Caco-2 (cell line): Measurements from ENCODE around the gene AANAT. TPM values are rescaled to one million over a fixed set of nuclear protein-coding genes. Genes with fewer than 3 reads are reported as not detected.

Experiments used
- BruUV-seq: library from RNA; stranded (reverse); fragments of 400-500 nt; replicated peaks from 2 replicates; lab custom pipeline; 2021; lab: Mats Ljungman, UMichigan
- CTCF ChIA-PET: fragments of 300-600 bp; sonication (Branson Sonifier 250); formaldehyde crosslinking; loops from one replicate; lab custom pipeline; 2022; ENCODE audit warnings: antibody characterized with exemption; lab: Charles Lee
- POLR2A ChIA-PET: fragments of 300-600 bp; sonication (Branson Sonifier 250); formaldehyde crosslinking; loops from one replicate; lab custom pipeline; 2022; ENCODE audit warnings: antibody characterized with exemption; lab: Charles Lee
- DNase-seq, 2 experiments: peaks; one replicate each; pipeline versions ENCODE4 v3.0.0 to v3.0.0-alpha.2; 2020 to 2022
- H3K27me3 ChIP-seq: replicated peaks from 2 replicates; pipeline ENCODE4 v1.6.0; 2011; ENCODE audit warnings: low read length; ENCODE audit not compliant: control insufficient read depth, insufficient read depth
- H3K36me3 ChIP-seq: 2 replicates; pipeline ENCODE4 v1.5.1; 2011; ENCODE audit warnings: low read length; ENCODE audit not compliant: control insufficient read depth, insufficient read depth
- H3K4me1 ChIP-seq: fragments of 250-450 bp; sonication (Bioruptor Pico); 2 replicates; pipeline ENCODE4 v1.5.1; 2020; ENCODE audit warnings: mild to moderate bottlenecking
- H3K4me3 ChIP-seq: 2 replicates; pipeline ENCODE4 v1.5.1; 2011; ENCODE audit warnings: low read depth, mild to moderate bottlenecking, control low read depth, low read length
- H3K9me3 ChIP-seq: fragments of 250-450 bp; sonication (Bioruptor Pico); 2 replicates; pipeline ENCODE4 v1.5.1; 2020; ENCODE audit warnings: mild to moderate bottlenecking, moderate library complexity
- H3K27ac Mint-ChIP-seq: one replicate; pipeline ENCODE4 v1.8.0; 2022; ENCODE audit warnings: mixed read lengths; ENCODE audit not compliant: unreplicated experiment
- H3K27me3 Mint-ChIP-seq: one replicate; pipeline ENCODE4 v1.8.0; 2022; ENCODE audit warnings: mixed read lengths; ENCODE audit not compliant: insufficient read depth, unreplicated experiment
- H3K36me3 Mint-ChIP-seq: one replicate; pipeline ENCODE4 v1.8.0; 2022; ENCODE audit warnings: mild to moderate bottlenecking, mixed read lengths; ENCODE audit not compliant: insufficient read depth, unreplicated experiment
- H3K4me1 Mint-ChIP-seq: one replicate; pipeline ENCODE4 v1.8.0; 2022; ENCODE audit warnings: low read depth, mixed read lengths; ENCODE audit not compliant: unreplicated experiment
- H3K4me3 Mint-ChIP-seq: one replicate; pipeline ENCODE4 v1.8.0; 2022; ENCODE audit warnings: mild to moderate bottlenecking, moderate library complexity, mixed read lengths; ENCODE audit not compliant: unreplicated experiment
- H3K9me3 Mint-ChIP-seq: one replicate; pipeline ENCODE4 v1.8.0; 2022; ENCODE audit warnings: mixed read lengths; ENCODE audit not compliant: unreplicated experiment
- CTCF ChIP-seq, 2 experiments: fragments of 200-600 bp in 1 of 2; IDR thresholded peaks; 1 replicate in 1 of 2; 2 replicates in 1 of 2; pipeline versions ENCODE4 v1.5.1 to v1.8.0; 2011 to 2022; ENCODE audit warnings: antibody characterized with exemption in 1 of 2, control low read depth in 1 of 2, inconsistent platforms in 1 of 2, low read depth in 1 of 2, low read length in 1 of 2, mild to moderate bottlenecking in 1 of 2, moderate library complexity in 1 of 2; ENCODE audit not compliant: insufficient read depth in 1 of 2, severe bottlenecking in 1 of 2, unreplicated experiment in 1 of 2
- intact Hi-C: fragments of 100-400 bp; cut with micrococcal nuclease; formaldehyde crosslinking; loops from one replicate; pipeline ENCODE4 v1.10.0; 2022; ENCODE audit not compliant: unreplicated experiment
- total RNA-seq: library from RNA; stranded (reverse); gene quantifications from 2 replicates; pipeline ENCODE4 v1.2.3, GENCODE V29; 2022

Gene AANAT
- total RNA-seq, 1 experiment from 2014 or later = not detected

- intact Hi-C loops = no loop called here
- peak overlapping the region; percentile 32 for H3K27ac Mint-ChIP-seq
- H3K36me3 ChIP-seq = no peaks in the 10 kb centered on the region; the same call in 1 of the 2 replicates
- no peak overlapping the region for H3K4me3 Mint-ChIP-seq
- no peaks in the 10 kb centered on the region for H3K9me3 Mint-ChIP-seq
- no peaks in the 10 kb centered on the region for H3K27me3 Mint-ChIP-seq
- peaks cover 35% of the 10 kb centered on the region for H3K4me1 ChIP-seq
- no peaks in the 10 kb centered on the region for H3K9me3 ChIP-seq
- H3K4me3 ChIP-seq = no peak overlapping the region
- TF ChIP-seq CTCF (IDR thresholded peaks at IDR 0.05; ENCODE audit: insufficient read depth in 1 of 2, low read depth in 1 of 2, low read length in 1 of 2, severe bottlenecking in 1 of 2, unreplicated experiment in 1 of 2) = no peak
- ChIA-PET CTCF (interaction anchor here (0.6 to 1.7 kb wide), 3 partner anchors 12 to 110 kb away, joined by 3 to 8 read pairs (median 3); no protein-coding TSS in a partner anchor), POLR2A (interaction anchor here (0.7 kb wide), 1 partner anchor 273 kb away, joined by 3 read pairs; no protein-coding TSS in a partner anchor)
- H3K4me1 Mint-ChIP-seq = peaks cover 41% of the 10 kb centered on the region
- no TSS peak for BruUV-seq
- no peaks in the 10 kb centered on the region for H3K27me3 ChIP-seq
- peak; percentile 43 to 69 for DNase-seq
- peaks cover 12% of the 10 kb centered on the region for H3K36me3 Mint-ChIP-seq
Observed at GRCh38 chr17:76446449-76447231, 20.8 kb upstream of the AANAT start.

GRCh38 chr17:76447931-76448652 lies 19.3 kb upstream of the AANAT start:
- Histone ChIP-seq H3K9me3 (no peaks in the 10 kb centered on the region), H3K4me1 (peaks cover 28% of the 10 kb centered on the region), H3K27me3 (no peaks in the 10 kb centered on the region), H3K4me3 (no peak overlapping the region), H3K36me3 (no peaks in the 10 kb centered on the region; the same call in 1 of the 2 replicates)
- no peaks in the 10 kb centered on the region for H3K9me3 Mint-ChIP-seq
- ChIA-PET CTCF (interaction anchor here (0.6 kb wide), 1 partner anchor 201 kb away, joined by 5 read pairs; no protein-coding TSS in a partner anchor), POLR2A (no interaction called here)
- H3K4me3 Mint-ChIP-seq = no peak overlapping the region
- intact Hi-C loops = no loop called here
- peaks cover 32% of the 10 kb centered on the region for H3K4me1 Mint-ChIP-seq
- H3K27me3 Mint-ChIP-seq = no peaks in the 10 kb centered on the region
- no peak overlapping the region for H3K27ac Mint-ChIP-seq
- peaks cover 5% of the 10 kb centered on the region for H3K36me3 Mint-ChIP-seq
- no peak for DNase-seq
- no TSS peak for BruUV-seq
- TF ChIP-seq CTCF (IDR thresholded peaks at IDR 0.05; ENCODE audit: insufficient read depth in 1 of 2, low read depth in 1 of 2, low read length in 1 of 2, severe bottlenecking in 1 of 2, unreplicated experiment in 1 of 2) = no peak

GRCh38 chr17:76449126-76449525 lies 18.3 kb upstream of the AANAT start:
- H3K4me1 Mint-ChIP-seq = peaks cover 32% of the 10 kb centered on the region
- intact Hi-C loops = no loop called here
- POLR2A ChIA-PET = no interaction called here
- DNase-seq = no peak
- no peaks in the 10 kb centered on the region for H3K27me3 Mint-ChIP-seq
- H3K27me3 ChIP-seq = no peaks in the 10 kb centered on the region
- H3K36me3 ChIP-seq = no peaks in the 10 kb centered on the region; the same call in 1 of the 2 replicates
- no peak overlapping the region for H3K4me3 ChIP-seq
- no peak for TF ChIP-seq CTCF (IDR thresholded peaks at IDR 0.05; ENCODE audit: insufficient read depth in 1 of 2, low read depth in 1 of 2, low read length in 1 of 2, severe bottlenecking in 1 of 2, unreplicated experiment in 1 of 2)
- no TSS peak for BruUV-seq
- H3K4me3 Mint-ChIP-seq = no peak overlapping the region
- H3K27ac Mint-ChIP-seq = no peak overlapping the region
- CTCF ChIA-PET = no interaction called here
- peaks cover 5% of the 10 kb centered on the region for H3K36me3 Mint-ChIP-seq
- H3K9me3 Mint-ChIP-seq = no peaks in the 10 kb centered on the region
- H3K4me1 ChIP-seq = peaks cover 24% of the 10 kb centered on the region
- no peaks in the 10 kb centered on the region for H3K9me3 ChIP-seq
